NCI-H1417 treated with DMSO at 0.1 percent for 48 hours (cell line): ENCODE results near the gene SMG7.
A peak's percentile ranks its signal among the peaks of the same experiment; 100 is the strongest.

Experiments used
- DNase-seq: peaks from one replicate; lab custom pipeline; 2025; lab: John Stamatoyannopoulos, UW

Gene SMG7

GRCh38 chr1:183515002-183515689 is 42.8 kb downstream of the SMG7 start:
- DNase-seq: no peak

GRCh38 chr1:183516725-183517124 is 44.4 kb downstream of the SMG7 start:
- DNase-seq: no peak

GRCh38 chr1:183517401-183517800 is 45.1 kb downstream of the SMG7 start:
- DNase-seq: no peak

- no peak for DNase-seq
These were observed 48.1 kb downstream of the SMG7 start for GRCh38 chr1:183520379-183520778.

GRCh38 chr1:183522104-183522503 is 49.8 kb downstream of the SMG7 start:
- DNase-seq: no peak

GRCh38 chr1:183528577-183528976 is 56.3 kb downstream of the SMG7 start:
- DNase-seq: no peak

GRCh38 chr1:183533617-183534174 is 61.4 kb downstream of the SMG7 start:
- no peak for DNase-seq

- DNase-seq: no peak
These were observed 65.1 kb downstream of the SMG7 start for GRCh38 chr1:183537405-183537804.

GRCh38 chr1:183543619-183544204 is 71.4 kb downstream of the SMG7 start:
- DNase-seq: peak; percentile 3

GRCh38 chr1:183544598-183545297 is 72.4 kb downstream of the SMG7 start:
- DNase-seq: no peak

GRCh38 chr1:183546427-183546826 is 74.1 kb downstream of the SMG7 start:
- no peak for DNase-seq

GRCh38 chr1:183548116-183548515 is 75.8 kb downstream of the SMG7 start:
- no peak for DNase-seq

GRCh38 chr1:183550915-183551314 is 78.6 kb downstream of the SMG7 start:
- DNase-seq: no peak

- DNase-seq: no peak
These were observed 79.6 kb downstream of the SMG7 start for GRCh38 chr1:183551924-183552323.

GRCh38 chr1:183552441-183552840 is 80.1 kb downstream of the SMG7 start:
- no peak for DNase-seq

- no peak for DNase-seq
These were observed 80.6 kb downstream of the SMG7 start for GRCh38 chr1:183552891-183553290.

GRCh38 chr1:183553331-183553730 is 81.0 kb downstream of the SMG7 start:
- no peak for DNase-seq

- DNase-seq: no peak
These were observed 81.5 kb downstream of the SMG7 start for GRCh38 chr1:183553764-183554163.

- no peak for DNase-seq
These were observed 82.3 kb downstream of the SMG7 start for GRCh38 chr1:183554577-183554976.

- DNase-seq: no peak
These were observed 86.8 kb downstream of the SMG7 start for GRCh38 chr1:183559061-183559460.

GRCh38 chr1:183562701-183563100 is 90.4 kb downstream of the SMG7 start:
- no peak for DNase-seq

- no peak for DNase-seq
These were observed 93.0 kb downstream of the SMG7 start for GRCh38 chr1:183565261-183565660.

- no peak for DNase-seq
These were observed 93.7 kb downstream of the SMG7 start for GRCh38 chr1:183566026-183566425.
